Liver (tissue), 9 donors: Measurements from ENCODE around the gene CCDC158. TPM values are rescaled to one million over a fixed set of nuclear protein-coding genes. Genes with fewer than 3 reads are reported as not detected.
A peak's percentile ranks its signal among the peaks of the same experiment; 100 is the strongest.

ENCODE experiments used
- DNase-seq: peaks from one replicate; pipeline ENCODE4 v3.0.0-alpha.2; 2017; ENCODE audit warnings: low spot score
- H3K27ac ChIP-seq, 2 donors: one replicate each; pipeline ENCODE4 v1.7.0; 2013; ENCODE audit warnings: inconsistent platforms in 2 of 2, low read length in 2 of 2, control low read depth in 1 of 2, low read depth in 1 of 2, mild to moderate bottlenecking in 1 of 2
- H3K27me3 ChIP-seq, 4 donors: one replicate each; pipeline versions ENCODE4 v1.6.1 to v1.7.0; 2013; ENCODE audit warnings: low read length in 3 of 4, inconsistent platforms in 1 of 4, mild to moderate bottlenecking in 1 of 4, moderate library complexity in 1 of 4; ENCODE audit not compliant: control insufficient read depth in 4 of 4, insufficient read depth in 4 of 4
- H3K36me3 ChIP-seq, 4 donors: one replicate each; pipeline versions ENCODE4 v1.6.1 to v1.7.0; 2013; ENCODE audit warnings: low read length in 3 of 4, mild to moderate bottlenecking in 3 of 4, low read depth in 1 of 4, moderate library complexity in 1 of 4; ENCODE audit not compliant: control insufficient read depth in 4 of 4, insufficient read depth in 3 of 4
- H3K4me1 ChIP-seq, 4 donors: one replicate each; pipeline versions ENCODE4 v1.6.1 to v1.7.0; 2013; ENCODE audit warnings: low read length in 3 of 4, mild to moderate bottlenecking in 3 of 4, moderate library complexity in 1 of 4; ENCODE audit not compliant: control insufficient read depth in 4 of 4, insufficient read depth in 4 of 4
- H3K4me3 ChIP-seq, 3 donors: one replicate each; pipeline versions ENCODE4 v1.6.1 to v1.7.0; 2013; ENCODE audit warnings: low read length in 3 of 3, control low read depth in 1 of 3, low read depth in 1 of 3, mild to moderate bottlenecking in 1 of 3
- H3K9ac ChIP-seq, 2 donors: one replicate each; pipeline ENCODE4 v1.7.0; 2013; ENCODE audit warnings: low read length in 2 of 2, mild to moderate bottlenecking in 2 of 2, moderate library complexity in 2 of 2, control low read depth in 1 of 2, low read depth in 1 of 2
- H3K9me3 ChIP-seq, 4 donors: one replicate each; pipeline versions ENCODE4 v1.6.1 to v1.7.0; 2013; ENCODE audit warnings: low read length in 3 of 4; ENCODE audit not compliant: control insufficient read depth in 4 of 4
- ATF3 ChIP-seq: IDR thresholded peaks from 2 replicates; pipeline ENCODE4 v1.6.1; 2016; ENCODE audit warnings: antibody characterized with exemption
- EGR1 ChIP-seq, 2 donors: IDR thresholded peaks; 2 replicates each; pipeline ENCODE4 v1.6.1; 2016 to 2018; ENCODE audit warnings: antibody characterized with exemption in 2 of 2, low read depth in 2 of 2
- FOXA2 ChIP-seq: IDR thresholded peaks from 2 replicates; pipeline ENCODE4 v1.6.1; 2016; ENCODE audit warnings: antibody characterized with exemption
- GABPA ChIP-seq, 2 donors: IDR thresholded peaks in 1 of 2; conservative IDR thresholded peaks in 1 of 2; 2 replicates each; pipeline ENCODE4 v1.6.1; 2016; ENCODE audit warnings: antibody characterized with exemption in 2 of 2, mild to moderate bottlenecking in 1 of 2, moderate library complexity in 1 of 2
- HNF4A ChIP-seq, 2 donors: conservative IDR thresholded peaks; 2 replicates each; pipeline ENCODE4 v1.6.1; 2016; ENCODE audit warnings: antibody characterized with exemption in 2 of 2, mild to moderate bottlenecking in 2 of 2
- HNF4G ChIP-seq: IDR thresholded peaks from 2 replicates; pipeline ENCODE4 v1.6.1; 2016; ENCODE audit warnings: antibody characterized with exemption
- JUND ChIP-seq, 2 donors: IDR thresholded peaks; 2 replicates each; pipeline ENCODE4 v1.6.1; 2016; ENCODE audit warnings: antibody characterized with exemption in 2 of 2
- MAX ChIP-seq: IDR thresholded peaks from 2 replicates; pipeline ENCODE4 v1.6.1; 2016; ENCODE audit warnings: antibody characterized with exemption
- NR2F2 ChIP-seq: IDR thresholded peaks from 2 replicates; pipeline ENCODE4 v1.6.1; 2016; ENCODE audit warnings: antibody characterized with exemption
- RAD21 ChIP-seq, 2 donors: IDR thresholded peaks; 2 replicates each; pipeline ENCODE4 v1.6.1; 2016; ENCODE audit warnings: antibody characterized with exemption in 2 of 2, mild to moderate bottlenecking in 2 of 2
- RXRA ChIP-seq, 2 donors: IDR thresholded peaks; 2 replicates each; pipeline ENCODE4 v1.6.1; 2017 to 2018; ENCODE audit warnings: antibody characterized with exemption in 2 of 2, mild to moderate bottlenecking in 1 of 2
- SP1 ChIP-seq: IDR thresholded peaks from 2 replicates; pipeline ENCODE4 v1.6.1; 2018; ENCODE audit warnings: antibody characterized with exemption, mild to moderate bottlenecking
- TAF1 ChIP-seq: conservative IDR thresholded peaks from 2 replicates; pipeline ENCODE4 v1.6.1; 2016; ENCODE audit warnings: antibody characterized with exemption, mild to moderate bottlenecking
- YY1 ChIP-seq: IDR thresholded peaks from 2 replicates; pipeline ENCODE4 v1.6.1; 2016; ENCODE audit warnings: antibody characterized with exemption, mild to moderate bottlenecking
- ZBTB33 ChIP-seq: IDR thresholded peaks from 2 replicates; pipeline ENCODE4 v1.6.1; 2016; ENCODE audit warnings: antibody characterized with exemption
- WGBS: extraction: QIAGEN DNeasy Blood & Tissue Kit; methylation state at CpG from one replicate; pipeline ENCODE4 v1.1.7; 2013; 5-methylcytosine and 5-hydroxymethylcytosine counted together
- polyA plus RNA-seq, 2 donors: library from polyadenylated mRNA; stranded (reverse) in 1 of 2; unstranded in 1 of 2; fragments of 200-250 nt in 1 of 2; fragments of >200 nt in 1 of 2; fragmentation: Nextera tagmentation in 1 of 2; extraction: Ambion mirVana in 1 of 2; gene quantifications; one replicate each; pipeline versions ENCODE4 v1.2.1 to v1.2.3, GENCODE V29; 2013 to 2015
- total RNA-seq, 2 donors: library from RNA; depleted of rRNA; stranded (reverse); fragments of >200 nt; gene quantifications; one replicate each; pipeline ENCODE4 v1.2.3, GENCODE V29; 2014
- TF ChIP-seq, protein P1 (sequence below): fragments of 150-350 bp; IDR thresholded peaks from 2 replicates; pipeline ENCODE4 v1.5.1; 2017; ENCODE audit warnings: improper control_type of control experiment, low read depth, low read length; ENCODE audit not compliant: missing input control
- donor health status: healthy.
- donor health status: healthy.
- donor health status: healthy.
- donor health status: healthy.
- donor health status: healthy.

The CCDC158 gene
- total and polyA plus RNA-seq, 4 donors: 0.28 to 4.0 (median 1.1) TPM

GRCh38 chr4:76354517-76355473, 66.1 kb downstream of the CCDC158 start:
- TF ChIP-seq RXRA (IDR thresholded peaks at IDR 0.05) (no peak), YY1 (no peak), GABPA (IDR thresholded peaks at IDR 0.05 in 1 of 2, conservative IDR thresholded peaks at IDR 0.05 in 1 of 2) (no peak), MAX (no peak), ZBTB33 (no peak), JUND (IDR thresholded peaks at IDR 0.05) (no peak), HNF4A (conservative IDR thresholded peaks at IDR 0.05) (no peak), FOXA2 (no peak), NR2F2 (no peak), ATF3 (no peak), HNF4G (no peak), RAD21 (IDR thresholded peaks at IDR 0.05) (no peak), EGR1 (IDR thresholded peaks at IDR 0.05; ENCODE audit: low read depth in 2 of 2) (no peak), SP1 (no peak), TAF1 (no peak)
- TF ChIP-seq, protein P1, sequence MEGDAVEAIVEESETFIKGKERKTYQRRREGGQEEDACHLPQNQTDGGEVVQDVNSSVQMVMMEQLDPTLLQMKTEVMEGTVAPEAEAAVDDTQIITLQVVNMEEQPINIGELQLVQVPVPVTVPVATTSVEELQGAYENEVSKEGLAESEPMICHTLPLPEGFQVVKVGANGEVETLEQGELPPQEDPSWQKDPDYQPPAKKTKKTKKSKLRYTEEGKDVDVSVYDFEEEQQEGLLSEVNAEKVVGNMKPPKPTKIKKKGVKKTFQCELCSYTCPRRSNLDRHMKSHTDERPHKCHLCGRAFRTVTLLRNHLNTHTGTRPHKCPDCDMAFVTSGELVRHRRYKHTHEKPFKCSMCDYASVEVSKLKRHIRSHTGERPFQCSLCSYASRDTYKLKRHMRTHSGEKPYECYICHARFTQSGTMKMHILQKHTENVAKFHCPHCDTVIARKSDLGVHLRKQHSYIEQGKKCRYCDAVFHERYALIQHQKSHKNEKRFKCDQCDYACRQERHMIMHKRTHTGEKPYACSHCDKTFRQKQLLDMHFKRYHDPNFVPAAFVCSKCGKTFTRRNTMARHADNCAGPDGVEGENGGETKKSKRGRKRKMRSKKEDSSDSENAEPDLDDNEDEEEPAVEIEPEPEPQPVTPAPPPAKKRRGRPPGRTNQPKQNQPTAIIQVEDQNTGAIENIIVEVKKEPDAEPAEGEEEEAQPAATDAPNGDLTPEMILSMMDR: no peak
- Histone ChIP-seq H3K27ac (no peak overlapping the region), H3K27me3 (no peaks in the 10 kb centered on the region), H3K36me3 (peaks cover 0 to 4% (median 0%) of the 10 kb centered on the region in 4 donors), H3K4me3 (no peak overlapping the region), H3K4me1 (no peaks in the 10 kb centered on the region), H3K9me3 (no peaks in the 10 kb centered on the region), H3K9ac (no peak overlapping the region)
- DNase-seq: no peak
- WGBS: 82% methylated on average over 9 of the region's 9 CpGs

GRCh38 chr4:76342803-76343202, 78.1 kb downstream of the CCDC158 start:
- Histone ChIP-seq H3K27ac (no peak overlapping the region), H3K36me3 (peaks cover 0 to 3% (median 0%) of the 10 kb centered on the region in 4 donors), H3K27me3 (no peaks in the 10 kb centered on the region), H3K9me3 (no peaks in the 10 kb centered on the region), H3K4me3 (no peak overlapping the region), H3K4me1 (peaks cover 0 to 3% (median 0%) of the 10 kb centered on the region in 4 donors), H3K9ac (no peak overlapping the region)
- TF ChIP-seq HNF4A (conservative IDR thresholded peaks at IDR 0.05): peak in 1 of 2 donors; percentile 40
- TF ChIP-seq MAX: no peak
- 78% methylated on average over 2 of the region's 2 CpGs for WGBS
- DNase-seq: no peak
